HepG2 (cell line): Measurements from ENCODE around the gene UBE2O. TPM values are rescaled to one million over a fixed set of nuclear protein-coding genes. Genes with fewer than 3 reads are reported as not detected.
A peak's percentile ranks its signal among the peaks of the same experiment; 100 is the strongest.

ENCODE experiments used
- CAMTA2 ChIP-seq: sonication (generic); formaldehyde crosslinking; IDR thresholded peaks from 2 replicates; pipeline ENCODE4 v1.4.0; 2020; ENCODE audit warnings: mild to moderate bottlenecking, missing genetic modification reagents, borderline replicate concordance
- CENPT ChIP-seq: sonication (generic); formaldehyde crosslinking; IDR thresholded peaks from 2 replicates; pipeline ENCODE4 v1.8.0; 2022; ENCODE audit warnings: low read depth, mild to moderate bottlenecking, moderate library complexity, missing genetic modification reagents
- DDIT3 ChIP-seq: sonication (generic); formaldehyde crosslinking; IDR thresholded peaks from 2 replicates; pipeline ENCODE4 v1.4.0; 2020; ENCODE audit warnings: mild to moderate bottlenecking, missing genetic modification reagents
- HIC2 ChIP-seq: sonication (generic); formaldehyde crosslinking; IDR thresholded peaks from 2 replicates; pipeline ENCODE4 v1.9.0; 2022; ENCODE audit warnings: low read depth, missing genetic modification reagents
- MYNN ChIP-seq: sonication (generic); formaldehyde crosslinking; IDR thresholded peaks from 2 replicates; pipeline ENCODE4 v1.4.0; 2020; ENCODE audit warnings: mild to moderate bottlenecking, low read depth, missing genetic modification reagents
- NR2F6 ChIP-seq, 2 experiments: IDR thresholded peaks; 2 replicates each; pipeline ENCODE4 v1.6.1; 2016; ENCODE audit warnings: antibody characterized with exemption in 1 of 2, mild to moderate bottlenecking in 1 of 2
- RXRB ChIP-seq: IDR thresholded peaks from 2 replicates; pipeline ENCODE4 v1.6.1; 2016; ENCODE audit warnings: borderline replicate concordance, missing genetic modification reagents, missing compliant biosample characterization
- THRA ChIP-seq: sonication (generic); formaldehyde crosslinking; IDR thresholded peaks from 2 replicates; pipeline ENCODE4 v1.4.0; 2020; ENCODE audit warnings: missing genetic modification reagents, borderline replicate concordance
- ZBTB1 ChIP-seq: sonication (generic); formaldehyde crosslinking; IDR thresholded peaks from 2 replicates; pipeline ENCODE4 v1.4.0; 2020; ENCODE audit warnings: missing genetic modification reagents, borderline replicate concordance
- ZBTB4 ChIP-seq: sonication (generic); formaldehyde crosslinking; IDR thresholded peaks from 2 replicates; pipeline ENCODE4 v1.4.0; 2020; ENCODE audit warnings: missing genetic modification reagents, mild to moderate bottlenecking, borderline replicate concordance
- ZNF180 ChIP-seq: sonication (generic); formaldehyde crosslinking; IDR thresholded peaks from 2 replicates; pipeline ENCODE4 v1.4.0; 2020; ENCODE audit warnings: low read depth, missing genetic modification reagents, borderline replicate concordance
- ZNF770 ChIP-seq: sonication (generic); formaldehyde crosslinking; IDR thresholded peaks from 2 replicates; pipeline ENCODE4 v1.5.0; 2020; ENCODE audit warnings: mild to moderate bottlenecking, missing genetic modification reagents
- ZNF800 ChIP-seq: sonication (generic); formaldehyde crosslinking; IDR thresholded peaks from 2 replicates; pipeline ENCODE4 v1.4.0; 2020; ENCODE audit warnings: missing genetic modification reagents
- polyA plus RNA-seq, 8 experiments: library from polyadenylated mRNA; depleted of rRNA in 3 of 8; stranded (reverse) in 7 of 8; unstranded in 1 of 8; fragments of >200 nt; fragmentation: Illumina TruSeq in 4 of 8; extraction: Trizol in 4 of 8; gene quantifications; 2 replicates each; pipeline versions ENCODE4 v1.2.1 to v1.2.3, GENCODE V29; 2011 to 2016; ENCODE audit warnings: low read depth in 4 of 8, missing spikeins in 1 of 8, mixed read lengths in 1 of 8; ENCODE audit not compliant: insufficient read depth in 1 of 8
- total RNA-seq, 5 experiments: library from RNA; depleted of rRNA; stranded (reverse); fragments of >200 nt; fragmentation: Illumina TruSeq; extraction: Trizol; gene quantifications; 2 replicates each; pipeline ENCODE4 v1.2.3, GENCODE V29; 2016; ENCODE audit warnings: low read depth in 1 of 5

UBE2O gene
- total and polyA plus RNA-seq, 2 of the 13 experiments (the other 11 are each of a cell fraction or from before 2014, with no cell fraction given): 21.5 to 23.5 TPM

GRCh38 chr17:76345377-76345974 lies 107.5 kb downstream of the UBE2O start (continued):
- no peak for TF ChIP-seq HIC2 (CRISPR knock-in tag)
- no peak for TF ChIP-seq ZBTB1 (CRISPR knock-in tag)
- TF ChIP-seq DDIT3 (CRISPR knock-in tag): peak; percentile 98
- no peak for TF ChIP-seq ZNF180
- TF ChIP-seq ZBTB4: no peak
- no peak for TF ChIP-seq CENPT (CRISPR knock-in tag)
- 0 out of 2 replicates have a peak, but pooled peaks have one; percentile 43 for TF ChIP-seq THRA
- 0 out of 2 replicates have a peak, but pooled peaks have one; percentile 24 for TF ChIP-seq ZNF770 (CRISPR knock-in tag)
- TF ChIP-seq MYNN: no peak
- 0 out of 2 replicates have a peak, but pooled peaks have one; percentile 44 for TF ChIP-seq ZNF800 (CRISPR knock-in tag)
- TF ChIP-seq RXRB (CRISPR knock-in tag): peak; percentile 54; the same call in 1 of the 2 replicates
- TF ChIP-seq NR2F6 (IDR thresholded peaks at IDR 0.05): peak; percentile 50
- TF ChIP-seq NR2F6 (CRISPR knock-in tag; IDR thresholded peaks at IDR 0.05): peak; percentile 61; the same call in 1 of the 2 replicates
- TF ChIP-seq CAMTA2 (CRISPR knock-in tag): no peak
